ENCODE measurements around the gene PODXL2.

Gene PODXL2, protein sequence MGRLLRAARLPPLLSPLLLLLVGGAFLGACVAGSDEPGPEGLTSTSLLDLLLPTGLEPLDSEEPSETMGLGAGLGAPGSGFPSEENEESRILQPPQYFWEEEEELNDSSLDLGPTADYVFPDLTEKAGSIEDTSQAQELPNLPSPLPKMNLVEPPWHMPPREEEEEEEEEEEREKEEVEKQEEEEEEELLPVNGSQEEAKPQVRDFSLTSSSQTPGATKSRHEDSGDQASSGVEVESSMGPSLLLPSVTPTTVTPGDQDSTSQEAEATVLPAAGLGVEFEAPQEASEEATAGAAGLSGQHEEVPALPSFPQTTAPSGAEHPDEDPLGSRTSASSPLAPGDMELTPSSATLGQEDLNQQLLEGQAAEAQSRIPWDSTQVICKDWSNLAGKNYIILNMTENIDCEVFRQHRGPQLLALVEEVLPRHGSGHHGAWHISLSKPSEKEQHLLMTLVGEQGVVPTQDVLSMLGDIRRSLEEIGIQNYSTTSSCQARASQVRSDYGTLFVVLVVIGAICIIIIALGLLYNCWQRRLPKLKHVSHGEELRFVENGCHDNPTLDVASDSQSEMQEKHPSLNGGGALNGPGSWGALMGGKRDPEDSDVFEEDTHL

GRCh38 chr3:127628788-127629466, at the start of gene PODXL2:
PODXL2 (plus strand) TSS chr3:127629185; CDS start chr3:127629220, 35 bp downstream.
- peak in 1 of 2 donors; percentile 10 for DNase-seq (ENCODE audit: low read depth in 2 of 2)

- DNase-seq (ENCODE audit: low read depth in 2 of 2): no peak
These were observed 48.5 kb upstream of the PODXL2 start for GRCh38 chr3:127580327-127581060.

- DNase-seq (ENCODE audit: low read depth in 2 of 2): no peak
These were observed 44.3 kb upstream of the PODXL2 start for GRCh38 chr3:127584734-127585133.

- DNase-seq (ENCODE audit: low read depth in 2 of 2): no peak
These were observed 43.7 kb upstream of the PODXL2 start for GRCh38 chr3:127585163-127585812.

GRCh38 chr3:127585813-127586413, 43.1 kb upstream of the PODXL2 start:
- no peak for DNase-seq (ENCODE audit: low read depth in 2 of 2)

DNA sequence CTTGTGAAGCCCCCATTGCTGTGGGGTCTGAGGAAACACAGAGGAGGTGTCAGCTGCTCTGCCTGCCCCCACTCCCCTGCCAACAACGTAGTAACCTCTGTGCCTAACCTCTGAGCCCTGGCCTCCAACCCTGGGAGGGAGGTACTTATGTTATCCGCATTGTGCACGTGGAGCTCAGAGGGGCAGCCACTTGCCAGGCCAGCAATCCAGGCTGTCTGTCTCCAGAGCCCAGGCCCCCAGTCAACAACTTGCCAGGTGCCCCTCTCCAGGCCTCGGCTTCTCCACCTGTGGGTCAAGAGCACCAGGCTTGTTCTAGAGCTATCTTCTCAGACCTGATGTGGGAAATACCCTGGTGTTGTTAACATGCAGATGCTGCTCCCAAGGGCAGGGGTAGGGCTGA, 41.1 kb upstream of the PODXL2 start:
- no peak for DNase-seq (ENCODE audit: low read depth in 2 of 2)

- no peak for DNase-seq (ENCODE audit: low read depth in 2 of 2)
These were observed 40.0 kb upstream of the PODXL2 start for GRCh38 chr3:127588806-127589577.

DNA sequence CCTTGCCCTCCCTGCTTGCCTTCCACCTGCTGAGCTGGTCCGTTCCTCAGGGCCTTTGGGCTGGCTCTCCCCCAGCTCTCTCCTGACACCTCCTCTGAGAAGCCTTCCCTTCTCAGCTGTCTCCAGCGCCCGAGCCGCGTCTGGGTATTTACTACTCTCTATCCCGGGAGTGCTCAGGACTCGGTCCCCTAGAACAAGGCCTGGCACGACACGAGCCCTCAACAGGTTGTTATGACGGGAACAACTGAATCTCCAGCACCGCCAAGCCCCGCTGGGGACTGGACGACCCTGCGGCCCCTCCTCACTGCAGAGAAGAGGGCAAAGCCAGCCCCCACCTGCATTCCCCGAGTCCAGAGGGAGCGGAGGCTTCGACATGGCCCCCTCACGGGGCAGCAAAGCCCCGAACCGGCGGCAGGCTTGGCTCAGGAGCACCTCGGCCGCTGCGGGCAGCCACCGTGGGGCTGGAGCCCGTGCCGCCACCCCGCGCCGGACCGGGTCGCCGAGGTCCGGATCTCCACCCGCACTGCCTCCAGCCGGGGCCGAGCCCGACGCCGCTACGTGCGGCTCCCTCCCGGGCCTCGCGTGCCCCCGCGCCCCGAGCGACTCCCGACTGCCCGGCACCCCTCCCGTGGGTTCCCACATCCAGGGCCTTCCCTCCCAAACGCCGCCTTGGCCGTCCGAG, 39.2 kb upstream of the PODXL2 start:
- no peak for DNase-seq (ENCODE audit: low read depth in 2 of 2)

GRCh38 chr3:127590282-127590592, 38.7 kb upstream of the PODXL2 start:
- DNase-seq (ENCODE audit: low read depth in 2 of 2): no peak

DNA sequence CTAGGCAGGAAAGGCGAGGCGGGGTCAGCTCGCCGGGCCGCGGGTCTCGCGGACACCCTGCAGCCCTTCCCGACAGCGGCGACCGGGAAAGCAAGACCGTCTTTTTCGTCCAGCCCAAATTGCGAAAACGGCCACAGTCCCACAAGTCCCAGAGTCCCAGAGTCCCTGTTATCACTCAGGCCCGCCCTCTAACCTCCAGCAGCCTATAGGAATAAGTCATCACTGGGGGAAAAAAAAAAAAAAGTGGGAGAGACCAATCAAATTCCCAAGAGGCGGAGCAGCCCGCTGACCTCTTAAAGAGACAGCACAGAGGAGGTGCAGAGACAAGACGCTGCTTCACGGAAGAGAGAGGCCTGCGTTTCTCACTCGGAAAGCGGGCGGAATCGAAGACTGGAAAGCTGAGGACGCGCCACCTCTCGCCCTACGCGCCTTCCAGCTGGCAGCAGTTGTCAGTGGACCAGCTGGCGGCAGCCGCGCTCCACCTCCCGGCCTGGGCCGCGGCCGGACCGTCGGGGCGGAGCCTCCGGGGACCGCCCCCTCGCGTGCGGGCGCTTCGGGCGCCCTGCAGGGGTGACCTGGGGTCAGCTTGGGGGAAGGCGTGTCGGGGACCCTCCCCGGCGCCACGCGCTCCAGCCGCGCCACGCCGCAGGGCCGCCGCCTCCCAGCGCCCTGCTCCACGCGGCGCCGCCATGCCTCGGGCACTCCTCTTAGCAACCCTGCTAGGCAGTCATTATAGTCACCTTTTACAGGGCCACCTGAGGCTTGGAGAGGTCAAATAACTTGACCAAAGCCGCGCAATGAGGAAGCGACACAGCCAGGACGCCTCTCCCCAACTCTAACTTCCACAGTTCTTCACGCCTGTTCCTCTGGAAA, 38.2 kb upstream of the PODXL2 start, which contains the start of gene TPRA1:
Gene TPRA1 (minus strand): TSS at position 141 of the 873 bp plus-strand sequence. CDS start 10,587 bp downstream, outside the sequence.
- DNase-seq (ENCODE audit: low read depth in 2 of 2): peak; percentile 67 to 75

GRCh38 chr3:127593178-127593577, 35.8 kb upstream of the PODXL2 start:
- DNase-seq (ENCODE audit: low read depth in 2 of 2): no peak

DNA sequence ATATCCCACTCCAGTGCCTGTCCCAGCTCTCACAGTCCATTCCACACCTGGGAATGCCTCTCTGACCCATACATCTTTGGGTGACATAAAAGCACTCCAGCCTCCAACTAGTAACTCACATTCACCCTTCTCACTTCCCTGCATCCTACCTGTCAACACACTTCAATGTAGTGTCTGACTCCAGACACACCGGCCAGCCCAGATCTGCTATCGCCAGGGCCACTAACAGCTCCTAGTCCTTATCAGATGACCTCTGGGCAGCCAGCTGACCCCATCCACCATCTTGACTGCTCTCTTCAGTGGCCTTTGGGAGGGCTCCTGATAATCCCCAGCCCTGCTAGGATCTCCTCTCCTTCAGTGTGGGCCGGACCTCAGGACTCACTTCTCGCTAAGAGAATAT, 33.7 kb upstream of the PODXL2 start:
- DNase-seq (ENCODE audit: low read depth in 2 of 2): no peak

DNA sequence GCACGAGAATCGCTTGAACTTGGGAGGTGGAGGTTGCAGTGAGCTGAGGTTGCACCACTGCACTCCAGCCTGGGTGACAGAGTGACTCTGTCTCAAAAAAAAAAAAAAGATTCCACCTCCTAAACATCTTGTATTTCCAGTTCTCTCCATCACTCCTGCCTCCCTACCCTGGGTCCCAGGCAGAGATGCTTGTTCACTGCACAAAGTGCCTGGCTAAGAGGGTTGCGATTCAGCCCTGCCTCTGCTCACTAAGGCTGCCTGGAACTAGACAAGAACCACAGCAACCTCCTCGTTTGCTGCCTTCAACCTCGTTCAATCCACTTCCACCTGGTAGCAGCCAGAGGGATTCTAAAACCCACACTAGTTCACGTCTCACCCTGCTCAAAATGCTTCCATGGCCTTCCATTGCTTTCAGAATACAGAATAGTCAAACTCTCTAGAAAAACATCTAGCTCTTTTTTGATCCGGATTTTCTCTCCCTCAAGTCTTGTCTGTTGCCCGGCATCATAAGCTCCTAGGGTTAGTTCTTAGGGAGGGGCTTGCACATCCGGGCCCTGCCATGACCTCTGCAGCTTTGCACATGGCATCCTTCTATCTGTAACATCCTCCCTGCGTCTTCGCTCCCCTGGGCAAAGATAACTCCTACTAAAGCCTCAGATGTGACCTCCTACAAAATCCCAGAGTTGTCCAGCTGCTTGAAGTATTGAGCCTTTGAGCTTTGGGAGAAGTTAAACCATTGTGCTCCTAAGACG, 31.8 kb upstream of the PODXL2 start:
- no peak for DNase-seq (ENCODE audit: low read depth in 2 of 2)

- DNase-seq (ENCODE audit: low read depth in 2 of 2): no peak
These were observed 30.0 kb upstream of the PODXL2 start for GRCh38 chr3:127598841-127599570.

GRCh38 chr3:127600749-127601456, 28.1 kb upstream of the PODXL2 start:
- DNase-seq (ENCODE audit: low read depth in 2 of 2): no peak

DNA sequence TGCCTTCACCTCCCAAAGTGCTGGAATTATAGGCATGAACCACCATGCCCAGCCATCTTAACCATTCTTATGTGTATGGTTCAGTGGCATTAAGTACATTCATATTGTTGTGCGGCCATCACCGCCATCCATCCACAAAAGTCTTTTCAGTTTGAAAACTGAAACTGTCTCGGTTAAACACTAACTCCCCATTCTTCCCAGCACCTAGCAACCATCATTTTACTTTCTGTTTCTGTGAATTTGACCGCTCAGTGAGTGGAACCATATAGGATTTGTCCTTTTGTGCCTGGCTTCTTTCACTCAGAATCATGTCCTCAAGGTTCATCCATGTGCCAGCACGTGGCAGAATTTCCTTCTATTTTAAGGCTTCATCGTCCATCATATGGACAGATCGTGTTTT, 24.9 kb upstream of the PODXL2 start:
- DNase-seq (ENCODE audit: low read depth in 2 of 2): no peak

Measured in stimulated activated CD4-positive, alpha-beta T cell treated with anti-CD3 and anti-CD28 coated beads, Interleukin-15, amount 100 ng/mL, for 48 hours (primary cell).